SK-N-SH treated with all-trans-retinoic acid at 6 μM for 48 hours (cell line): ENCODE data around the gene GALM.

Experiments
- ATAC-seq: fragments of 200-7000 bp; cut with Tn5 transposase; 3 replicates; pipeline ENCODE4 v1.9.1; 2020; ENCODE audit warnings: mild to moderate bottlenecking, moderate library complexity
- ARNTL ChIP-seq: fragments of 450-650 bp; formaldehyde crosslinking; IDR thresholded peaks from 2 replicates; pipeline ENCODE4 v1.5.0; 2020; ENCODE audit warnings: low read depth, mild to moderate bottlenecking, moderate library complexity, borderline replicate concordance
- CREB5 ChIP-seq: fragments of 250-450 bp; sonication (Bioruptor Pico); IDR thresholded peaks from 2 replicates; pipeline ENCODE4 v1.5.1; 2020; ENCODE audit warnings: low read depth, mild to moderate bottlenecking, moderate library complexity
- CSRNP3 ChIP-seq: fragments of 250-450 bp; sonication (Bioruptor Pico); IDR thresholded peaks from 2 replicates; pipeline ENCODE4 v1.5.1; 2021; ENCODE audit warnings: mild to moderate bottlenecking, moderate library complexity
- ISL1 ChIP-seq: fragments of 250-450 bp; sonication (Bioruptor Pico); IDR thresholded peaks from 2 replicates; pipeline ENCODE4 v2.1.2; 2022; ENCODE audit warnings: mild to moderate bottlenecking, moderate library complexity
- OSR1 ChIP-seq: fragments of 250-450 bp; sonication (Bioruptor Pico); IDR thresholded peaks from 2 replicates; pipeline ENCODE4 v1.8.0; 2022; ENCODE audit warnings: moderate library complexity, mild to moderate bottlenecking, inconsistent platforms
- SNAI2 ChIP-seq: fragments of 250-450 bp; sonication (Bioruptor Pico); IDR thresholded peaks from 2 replicates; pipeline ENCODE4 v1.5.0; 2020; ENCODE audit warnings: mild to moderate bottlenecking, moderate library complexity
- ZC3H10 ChIP-seq: fragments of 250-450 bp; sonication (Bioruptor Pico); IDR thresholded peaks from 2 replicates; pipeline ENCODE4 v1.5.1; 2021; ENCODE audit warnings: mild to moderate bottlenecking, moderate library complexity
- ZFP3 ChIP-seq: fragments of 250-450 bp; sonication (Bioruptor Pico); IDR thresholded peaks from 2 replicates; pipeline ENCODE4 v1.5.0; 2020; ENCODE audit warnings: mild to moderate bottlenecking, moderate library complexity
- ZNF70 ChIP-seq: fragments of 450-650 bp; formaldehyde crosslinking; IDR thresholded peaks from 2 replicates; pipeline ENCODE4 v1.5.0; 2020; ENCODE audit warnings: mild to moderate bottlenecking, moderate library complexity
- TF ChIP-seq, protein P1 (sequence below): fragments of 250-450 bp; sonication (Bioruptor Pico); IDR thresholded peaks from 2 replicates; pipeline ENCODE4 v1.8.0; 2021; ENCODE audit warnings: low read depth, mild to moderate bottlenecking, moderate library complexity, borderline replicate concordance
- TF ChIP-seq, protein P2 (sequence below): fragments of 250-450 bp; sonication (Bioruptor Pico); IDR thresholded peaks from 2 replicates; pipeline ENCODE4 v1.5.0; 2020; ENCODE audit warnings: mild to moderate bottlenecking, moderate library complexity
- TF ChIP-seq, protein P3 (sequence below): fragments of 250-450 bp; sonication (Bioruptor Pico); IDR thresholded peaks from 2 replicates; pipeline ENCODE4 v1.8.0; 2020; ENCODE audit warnings: mild to moderate bottlenecking, moderate library complexity, borderline replicate concordance

Gene GALM

DNA sequence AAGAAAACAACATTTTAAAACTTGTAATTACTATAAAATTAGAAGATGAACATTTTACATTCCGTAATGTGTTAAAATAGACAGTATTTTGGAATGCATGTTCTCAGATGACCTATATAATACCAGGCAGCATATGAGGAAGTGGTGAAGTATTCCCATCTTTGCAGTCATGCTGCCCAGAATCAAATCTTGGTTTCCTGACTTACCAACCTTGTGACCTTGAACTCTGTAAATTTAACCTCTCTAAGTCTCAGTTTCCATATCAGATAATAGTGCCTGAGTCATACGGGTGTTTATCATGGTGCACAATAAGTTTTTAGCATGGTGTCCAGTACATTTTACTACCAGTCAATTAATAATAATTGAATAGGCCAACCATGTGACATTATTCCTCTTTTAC, 7.3 kb upstream of the GALM start:
- TF ChIP-seq CSRNP3 (CRISPR knock-in tag) (no peak), ZNF70 (CRISPR knock-in tag) (no peak), ARNTL (no peak), CREB5 (CRISPR knock-in tag) (no peak), SNAI2 (no peak)
- TF ChIP-seq, protein P1, sequence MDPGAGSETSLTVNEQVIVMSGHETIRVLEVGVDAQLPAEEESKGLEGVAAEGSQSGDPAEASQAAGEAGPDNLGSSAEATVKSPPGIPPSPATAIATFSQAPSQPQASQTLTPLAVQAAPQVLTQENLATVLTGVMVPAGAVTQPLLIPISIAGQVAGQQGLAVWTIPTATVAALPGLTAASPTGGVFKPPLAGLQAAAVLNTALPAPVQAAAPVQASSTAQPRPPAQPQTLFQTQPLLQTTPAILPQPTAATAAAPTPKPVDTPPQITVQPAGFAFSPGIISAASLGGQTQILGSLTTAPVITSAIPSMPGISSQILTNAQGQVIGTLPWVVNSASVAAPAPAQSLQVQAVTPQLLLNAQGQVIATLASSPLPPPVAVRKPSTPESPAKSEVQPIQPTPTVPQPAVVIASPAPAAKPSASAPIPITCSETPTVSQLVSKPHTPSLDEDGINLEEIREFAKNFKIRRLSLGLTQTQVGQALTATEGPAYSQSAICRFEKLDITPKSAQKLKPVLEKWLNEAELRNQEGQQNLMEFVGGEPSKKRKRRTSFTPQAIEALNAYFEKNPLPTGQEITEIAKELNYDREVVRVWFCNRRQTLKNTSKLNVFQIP (CRISPR knock-in tag), result no peak
- TF ChIP-seq, all 23 proteins: peak for 0
- no peak for ATAC-seq

GRCh38 chr2:38659115-38659514, 6.8 kb upstream of the GALM start:
- TF ChIP-seq ZC3H10, result no peak
- TF ChIP-seq, protein P1 (CRISPR knock-in tag), result no peak
- TF ChIP-seq CSRNP3 (CRISPR knock-in tag), result no peak
- TF ChIP-seq, protein P2, sequence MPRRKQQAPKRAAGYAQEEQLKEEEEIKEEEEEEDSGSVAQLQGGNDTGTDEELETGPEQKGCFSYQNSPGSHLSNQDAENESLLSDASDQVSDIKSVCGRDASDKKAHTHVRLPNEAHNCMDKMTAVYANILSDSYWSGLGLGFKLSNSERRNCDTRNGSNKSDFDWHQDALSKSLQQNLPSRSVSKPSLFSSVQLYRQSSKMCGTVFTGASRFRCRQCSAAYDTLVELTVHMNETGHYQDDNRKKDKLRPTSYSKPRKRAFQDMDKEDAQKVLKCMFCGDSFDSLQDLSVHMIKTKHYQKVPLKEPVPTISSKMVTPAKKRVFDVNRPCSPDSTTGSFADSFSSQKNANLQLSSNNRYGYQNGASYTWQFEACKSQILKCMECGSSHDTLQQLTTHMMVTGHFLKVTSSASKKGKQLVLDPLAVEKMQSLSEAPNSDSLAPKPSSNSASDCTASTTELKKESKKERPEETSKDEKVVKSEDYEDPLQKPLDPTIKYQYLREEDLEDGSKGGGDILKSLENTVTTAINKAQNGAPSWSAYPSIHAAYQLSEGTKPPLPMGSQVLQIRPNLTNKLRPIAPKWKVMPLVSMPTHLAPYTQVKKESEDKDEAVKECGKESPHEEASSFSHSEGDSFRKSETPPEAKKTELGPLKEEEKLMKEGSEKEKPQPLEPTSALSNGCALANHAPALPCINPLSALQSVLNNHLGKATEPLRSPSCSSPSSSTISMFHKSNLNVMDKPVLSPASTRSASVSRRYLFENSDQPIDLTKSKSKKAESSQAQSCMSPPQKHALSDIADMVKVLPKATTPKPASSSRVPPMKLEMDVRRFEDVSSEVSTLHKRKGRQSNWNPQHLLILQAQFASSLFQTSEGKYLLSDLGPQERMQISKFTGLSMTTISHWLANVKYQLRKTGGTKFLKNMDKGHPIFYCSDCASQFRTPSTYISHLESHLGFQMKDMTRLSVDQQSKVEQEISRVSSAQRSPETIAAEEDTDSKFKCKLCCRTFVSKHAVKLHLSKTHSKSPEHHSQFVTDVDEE (CRISPR knock-in tag), result no peak
- TF ChIP-seq CREB5 (CRISPR knock-in tag), result no peak
- TF ChIP-seq ISL1, result no peak
- TF ChIP-seq ARNTL, result no peak
- no peak for ATAC-seq

- ATAC-seq, result no peak
- TF ChIP-seq CSRNP3 (CRISPR knock-in tag) (no peak), OSR1 (CRISPR knock-in tag) (no peak), CREB5 (CRISPR knock-in tag) (no peak), ZFP3 (no peak)
- TF ChIP-seq, protein P1 (CRISPR knock-in tag), result no peak
- TF ChIP-seq, protein P3, sequence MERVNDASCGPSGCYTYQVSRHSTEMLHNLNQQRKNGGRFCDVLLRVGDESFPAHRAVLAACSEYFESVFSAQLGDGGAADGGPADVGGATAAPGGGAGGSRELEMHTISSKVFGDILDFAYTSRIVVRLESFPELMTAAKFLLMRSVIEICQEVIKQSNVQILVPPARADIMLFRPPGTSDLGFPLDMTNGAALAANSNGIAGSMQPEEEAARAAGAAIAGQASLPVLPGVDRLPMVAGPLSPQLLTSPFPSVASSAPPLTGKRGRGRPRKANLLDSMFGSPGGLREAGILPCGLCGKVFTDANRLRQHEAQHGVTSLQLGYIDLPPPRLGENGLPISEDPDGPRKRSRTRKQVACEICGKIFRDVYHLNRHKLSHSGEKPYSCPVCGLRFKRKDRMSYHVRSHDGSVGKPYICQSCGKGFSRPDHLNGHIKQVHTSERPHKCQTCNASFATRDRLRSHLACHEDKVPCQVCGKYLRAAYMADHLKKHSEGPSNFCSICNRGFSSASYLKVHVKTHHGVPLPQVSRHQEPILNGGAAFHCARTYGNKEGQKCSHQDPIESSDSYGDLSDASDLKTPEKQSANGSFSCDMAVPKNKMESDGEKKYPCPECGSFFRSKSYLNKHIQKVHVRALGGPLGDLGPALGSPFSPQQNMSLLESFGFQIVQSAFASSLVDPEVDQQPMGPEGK (CRISPR knock-in tag), result no peak
- TF ChIP-seq, protein P2 (CRISPR knock-in tag), result no peak
Measured at GRCh38 chr2:38660282-38660681, 5.6 kb upstream of the GALM start.
